K562 (cell line): ENCODE results near the gene GYG1. TPM values are rescaled to one million over a fixed set of nuclear protein-coding genes. Genes with fewer than 3 reads are reported as not detected.

Experiments used
- ARID3B ChIP-seq: fragments of 250-450 bp; sonication (Bioruptor Pico); IDR thresholded peaks from 2 replicates; pipeline ENCODE4 v1.4.0; 2020; ENCODE audit warnings: borderline replicate concordance
- BRF2 ChIP-seq: IDR thresholded peaks from 3 replicates; pipeline ENCODE4 v1.6.1; 2011; ENCODE audit warnings: borderline replicate concordance, mild to moderate bottlenecking; ENCODE audit not compliant: insufficient read length, insufficient read depth
- CBFA2T3 ChIP-seq: fragments of 450-650 bp; IDR thresholded peaks from 2 replicates; pipeline ENCODE4 v1.6.1; 2017
- CREB5 ChIP-seq: fragments of 250-450 bp; sonication (Bioruptor Pico); IDR thresholded peaks from 2 replicates; pipeline ENCODE4 v1.5.0; 2020; ENCODE audit warnings: mild to moderate bottlenecking
- CREBBP ChIP-seq: IDR thresholded peaks from one replicate; pipeline ENCODE4 v1.6.1; 2012; ENCODE audit warnings: low read depth, mild to moderate bottlenecking, control low read depth, inconsistent platforms, low read length
- CREM ChIP-seq: IDR thresholded peaks from 2 replicates; pipeline ENCODE4 v1.6.1; 2014; ENCODE audit warnings: antibody characterized with exemption, low read depth
- DNMT1 ChIP-seq: fragments of 450-650 bp; IDR thresholded peaks from 2 replicates; pipeline ENCODE4 v1.6.1; 2016; ENCODE audit warnings: antibody characterized with exemption, mild to moderate bottlenecking
- EP300 ChIP-seq: IDR thresholded peaks from 2 replicates; pipeline ENCODE4 v1.6.1; 2012; ENCODE audit warnings: low read length, improper control_type of control experiment
- HMGN3 ChIP-seq: IDR thresholded peaks from 2 replicates; pipeline ENCODE4 v1.6.1; 2011; ENCODE audit warnings: borderline replicate concordance, low read depth, mild to moderate bottlenecking, mixed read lengths, low read length; ENCODE audit not compliant: insufficient read length; ENCODE audit errors: extremely low read depth
- JUN ChIP-seq, 2 experiments: sonication (generic) in 1 of 2; formaldehyde crosslinking in 1 of 2; IDR thresholded peaks; 2 replicates each; pipeline versions ENCODE4 v1.6.1 to v1.8.0; 2012 to 2022; ENCODE audit warnings: borderline replicate concordance in 2 of 2, mild to moderate bottlenecking in 2 of 2, improper control_type of control experiment in 1 of 2, low read depth in 1 of 2, low read length in 1 of 2, missing genetic modification reagents in 1 of 2
- MAX ChIP-seq: sonication (generic); formaldehyde crosslinking; IDR thresholded peaks from 2 replicates; pipeline ENCODE4 v1.9.0; 2022; ENCODE audit warnings: mild to moderate bottlenecking, missing genetic modification reagents
- MYNN ChIP-seq, 2 experiments: sonication (generic); formaldehyde crosslinking in 1 of 2; IDR thresholded peaks; 2 replicates each; pipeline versions ENCODE4 v1.5.0 to v1.6.1; 2016 to 2020; ENCODE audit warnings: antibody characterized with exemption in 1 of 2, missing genetic modification reagents in 1 of 2
- RBM25 ChIP-seq: fragments of 200-400 bp; formaldehyde crosslinking; IDR thresholded peaks from 2 replicates; pipeline ENCODE4 v1.6.1; 2018; ENCODE audit warnings: low read length, low read depth, moderate library complexity; ENCODE audit not compliant: severe bottlenecking
- ZC3H11A ChIP-seq: IDR thresholded peaks from 2 replicates; pipeline ENCODE4 v1.6.1; 2012; ENCODE audit warnings: low read depth, low read length, improper control_type of control experiment
- ZNF384 ChIP-seq: IDR thresholded peaks from 2 replicates; pipeline ENCODE4 v1.6.1; 2012; ENCODE audit warnings: low read depth, low read length, improper control_type of control experiment
- ZNF395 ChIP-seq: fragments of 200-800 bp; sonication (Bioruptor generic); IDR thresholded peaks from 2 replicates; pipeline ENCODE4 v1.6.1; 2017; ENCODE audit warnings: missing genetic modification characterization, missing compliant biosample characterization
- ZNF398 ChIP-seq: fragments of 250-450 bp; sonication (Bioruptor Pico); IDR thresholded peaks from 2 replicates; pipeline ENCODE4 v1.8.0; 2021; ENCODE audit warnings: moderate library complexity, mild to moderate bottlenecking, inconsistent platforms
- ZNF41 ChIP-seq: fragments of 250-450 bp; sonication (Bioruptor Pico); conservative IDR thresholded peaks from 2 replicates; pipeline ENCODE4 v1.4.0; 2020; ENCODE audit warnings: mild to moderate bottlenecking
- ZSCAN32 ChIP-seq: fragments of 450-650 bp; formaldehyde crosslinking; IDR thresholded peaks from 2 replicates; pipeline ENCODE4 v1.4.0; 2020; ENCODE audit warnings: mild to moderate bottlenecking, moderate library complexity
- polyA plus RNA-seq, 8 experiments: library from polyadenylated mRNA; depleted of rRNA in 4 of 8; stranded (reverse) in 5 of 8; unstranded in 3 of 8; fragments of >200 nt; fragmentation: Nextera tagmentation in 2 of 8; fragmentation: Illumina TruSeq in 1 of 8; extraction: Ambion mirVana in 2 of 8; extraction: Trizol in 1 of 8; gene quantifications; 2 replicates each; pipeline versions ENCODE4 v1.2.1 to v1.2.3, GENCODE V29; 2011 to 2014; ENCODE audit warnings: inconsistent platforms in 1 of 8, missing spikeins in 1 of 8
- total RNA-seq, 7 experiments: library from RNA; depleted of rRNA in 6 of 7; stranded (reverse); fragments of >200 nt in 6 of 7; fragmentation: Illumina TruSeq in 2 of 7; extraction: Trizol in 2 of 7; gene quantifications; 2 replicates each; pipeline versions ENCODE4 v1.2.1 to v1.2.3, GENCODE V29; 2011 to 2021; ENCODE audit warnings: low replicate concordance in 1 of 7

Gene GYG1
- total and polyA plus RNA-seq, 9 of the 15 experiments (the other 6 are each of a cell fraction or from before 2014, with no cell fraction given), result 14.6 to 38.4 (median 24.6) TPM

- TF ChIP-seq ZNF398 (CRISPR knock-in tag), result no peak
- no peak for TF ChIP-seq CREBBP
- no peak for TF ChIP-seq MYNN (IDR thresholded peaks at IDR 0.05)
- no peak for TF ChIP-seq MYNN (CRISPR knock-in tag; IDR thresholded peaks at IDR 0.05)
- peak; percentile 84 for TF ChIP-seq JUN (IDR thresholded peaks at IDR 0.05; ENCODE audit: borderline replicate concordance, low read depth, low read length)
- TF ChIP-seq JUN (CRISPR knock-in tag; IDR thresholded peaks at IDR 0.05; ENCODE audit: borderline replicate concordance), result no peak
- no peak for TF ChIP-seq CREB5 (CRISPR knock-in tag)
- no peak for TF ChIP-seq RBM25
- TF ChIP-seq MAX (CRISPR knock-in tag), result no peak
- peak; percentile 17; the same call in 1 of the 2 replicates for TF ChIP-seq EP300
- TF ChIP-seq ZNF395 (CRISPR knock-in tag), result no peak
- no peak for TF ChIP-seq ZSCAN32 (CRISPR knock-in tag)
- no peak for TF ChIP-seq HMGN3
- no peak for TF ChIP-seq BRF2
- TF ChIP-seq CBFA2T3, result 0 out of 2 replicates have a peak, but pooled peaks have one; percentile 5
- no peak for TF ChIP-seq ARID3B
- no peak for TF ChIP-seq ZNF41
- TF ChIP-seq ZNF384, result no peak
- TF ChIP-seq DNMT1, result no peak
- TF ChIP-seq CREM, result 0 out of 2 replicates have a peak, but pooled peaks have one; percentile 32
- no peak for TF ChIP-seq ZC3H11A
Observed at GRCh38 chr3:148943506-148944205, 47.7 kb upstream of the GYG1 start (continued).
